ENCODE results near the gene NSG2. TPM values are rescaled to one million over a fixed set of nuclear protein-coding genes. Genes with fewer than 3 reads are reported as not detected.
"Not testable (repeated sequence)": the region's sequence is repeated elsewhere in the genome, so short reads cannot be mapped to it uniquely, and the experiment has no call there.

NSG2 gene
- total RNA-seq, 1 donor from 2014 or later = 3.1 TPM

DNA sequence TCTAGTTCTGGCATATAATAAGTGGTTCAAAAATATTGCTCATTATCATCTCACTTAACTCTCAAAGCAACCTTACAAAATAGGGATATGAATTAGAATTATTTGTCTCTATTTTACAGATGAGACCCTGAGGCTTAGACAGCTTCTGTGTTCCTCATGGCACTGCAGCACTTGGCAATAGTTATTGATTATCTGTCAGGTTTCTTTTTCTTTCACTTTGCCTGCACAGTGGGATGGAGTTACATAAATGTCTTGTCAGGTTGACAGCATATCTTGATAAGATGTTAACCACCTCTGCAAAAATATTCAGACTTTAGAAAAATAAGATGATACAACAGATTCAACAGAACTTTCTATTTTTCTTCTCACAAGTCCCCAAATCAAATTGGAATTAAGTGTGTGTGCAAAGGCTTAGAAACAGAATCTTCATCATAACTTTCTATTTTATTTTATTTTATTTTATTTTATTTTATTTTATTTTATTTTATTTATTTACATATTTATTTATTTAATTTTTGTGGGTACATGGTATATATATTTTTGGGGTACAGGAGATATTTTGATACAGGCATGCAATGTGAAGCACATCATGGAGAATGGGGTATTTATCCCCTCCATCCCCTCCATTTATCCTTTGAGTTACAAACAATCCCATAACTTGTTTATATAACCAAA lies 17.7 kb downstream of the NSG2 start:
- DNase-seq = no peak

DNA sequence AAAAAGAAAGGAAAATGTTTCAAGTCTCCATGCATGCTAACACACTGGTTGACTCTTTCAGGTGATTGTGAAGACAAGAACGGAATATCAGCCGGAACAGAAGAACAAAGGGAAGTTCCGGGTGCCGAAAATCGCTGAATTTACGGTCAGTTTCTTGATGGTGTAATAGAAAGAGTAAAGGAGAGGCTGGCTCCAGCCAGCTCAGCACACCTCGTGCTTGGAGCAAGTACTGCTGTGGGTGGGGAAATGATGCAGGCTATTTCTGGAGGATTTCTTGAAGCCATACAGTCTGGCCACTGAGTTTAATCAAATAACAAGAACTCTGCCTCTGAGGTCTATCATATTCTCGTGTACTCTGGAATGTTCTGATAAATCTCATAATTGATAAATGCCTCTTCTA lies 18.7 kb downstream of the NSG2 start:
- DNase-seq = no peak

DNA sequence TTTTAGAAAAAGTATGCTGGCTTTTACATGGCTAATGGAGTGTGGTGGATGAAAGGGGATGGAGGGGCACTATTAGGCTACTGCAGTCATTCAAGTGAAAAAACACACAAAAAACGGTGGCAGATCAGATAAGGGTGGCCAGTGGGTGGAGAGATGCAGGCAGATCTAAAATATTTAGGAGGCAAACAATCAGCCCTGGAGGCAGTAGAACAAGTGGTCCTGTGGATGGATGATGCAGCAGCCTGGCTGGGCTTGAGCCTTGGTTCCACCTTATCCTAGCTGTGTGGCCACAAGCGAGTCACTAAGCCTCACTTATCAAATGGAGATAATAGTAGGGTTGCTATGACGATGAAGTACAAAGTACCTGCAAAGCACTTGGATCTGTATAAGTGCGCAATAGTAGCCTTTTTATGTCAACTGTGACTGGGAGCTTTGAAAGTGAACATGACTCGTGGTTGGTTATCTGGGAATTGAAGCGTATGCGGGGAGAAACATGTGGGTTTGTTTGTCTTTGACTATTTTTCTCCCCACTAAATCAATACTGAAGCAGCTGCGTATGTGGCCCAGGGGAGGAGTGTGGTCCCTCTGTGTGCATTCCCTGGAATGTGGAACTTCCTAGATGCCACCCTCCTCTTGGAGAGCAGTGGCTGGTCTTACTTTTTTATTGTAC lies 20.2 kb downstream of the NSG2 start:
- DNase-seq = no peak

DNA sequence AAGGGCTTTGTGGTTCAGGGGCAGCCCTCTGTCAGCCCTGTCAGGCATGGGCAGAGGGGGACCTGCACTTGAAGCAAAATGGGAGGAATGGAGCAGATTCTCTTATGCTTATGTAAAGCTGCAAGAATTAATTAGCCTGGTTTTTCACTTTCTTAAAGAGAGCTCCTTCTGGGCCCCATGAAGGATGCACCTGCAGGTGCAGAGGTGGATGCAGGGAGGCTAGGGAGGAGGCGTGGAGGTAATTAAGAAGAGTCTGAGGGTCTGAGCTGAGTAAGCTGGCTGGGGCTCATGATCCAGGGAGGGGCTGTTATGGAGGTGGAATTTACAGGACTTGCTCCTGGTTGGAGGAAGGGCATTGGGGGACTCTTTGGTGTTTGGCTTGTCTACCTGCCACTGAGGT lies 22.0 kb downstream of the NSG2 start:
- DNase-seq = no peak

DNA sequence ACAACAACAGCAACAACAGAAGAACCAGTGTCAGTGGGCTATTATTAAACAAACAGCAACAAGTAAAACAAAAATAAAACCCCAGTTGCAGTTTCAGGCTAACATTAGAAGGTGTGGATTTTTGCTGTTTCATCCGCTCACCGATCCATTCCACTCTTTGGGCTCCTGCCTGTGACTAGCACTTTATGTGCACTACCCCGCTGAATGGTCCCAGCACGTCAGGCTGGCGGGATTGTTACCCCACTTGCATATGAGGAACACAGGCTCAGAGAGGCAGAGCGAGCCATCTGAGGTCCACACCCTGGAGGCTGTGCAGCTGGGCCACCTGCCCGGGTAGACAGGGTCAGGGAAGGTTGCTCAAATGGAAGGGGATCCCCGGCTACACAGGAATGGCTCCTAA lies 26.0 kb downstream of the NSG2 start:
- no peak for DNase-seq

DNA sequence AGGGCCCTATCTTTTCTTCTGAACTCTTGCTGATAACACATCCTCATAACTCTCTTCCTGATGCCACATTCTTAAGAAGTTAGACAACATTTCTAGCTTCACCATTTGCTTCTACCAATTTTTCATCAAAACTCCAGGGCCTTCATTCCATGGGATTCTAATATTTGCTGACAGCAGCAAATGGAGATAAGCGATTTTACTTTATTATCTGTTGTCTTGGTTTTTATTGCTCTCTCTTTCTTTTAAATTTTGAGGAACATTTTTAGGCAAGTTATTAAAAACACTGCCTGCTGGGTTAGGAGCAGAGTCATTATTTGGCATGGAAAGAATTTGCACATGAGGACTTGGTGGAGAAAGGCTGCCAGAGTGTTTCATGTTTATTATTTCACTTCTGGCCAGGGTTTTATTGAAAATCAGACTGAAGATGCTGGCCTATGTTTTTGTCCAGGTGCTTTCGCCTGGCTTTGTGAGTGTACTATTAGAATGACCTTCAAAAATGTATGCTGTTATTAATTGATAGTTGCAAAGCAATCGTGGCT lies 27.7 kb downstream of the NSG2 start:
- peak; percentile 19 for DNase-seq

DNA sequence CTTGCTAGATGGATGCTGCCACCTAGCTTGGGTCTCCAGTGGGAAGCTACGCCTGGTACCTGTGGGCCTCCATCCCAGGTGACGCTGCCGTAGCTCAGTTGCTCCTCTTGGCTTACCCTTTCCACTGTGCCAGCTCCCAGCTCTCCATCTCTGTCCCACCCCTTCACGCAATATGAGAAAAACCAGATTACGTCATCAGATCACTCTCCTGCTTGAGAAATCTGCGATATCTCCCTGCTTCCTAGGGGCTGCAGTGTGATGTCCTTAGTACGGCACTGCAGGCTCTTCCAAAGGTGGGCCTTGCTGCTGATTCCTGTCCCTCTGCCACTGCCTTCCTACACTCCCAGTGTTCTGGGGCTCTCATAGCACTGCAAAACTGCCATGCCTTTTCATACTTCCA lies 28.9 kb downstream of the NSG2 start:
- DNase-seq = no peak

DNA sequence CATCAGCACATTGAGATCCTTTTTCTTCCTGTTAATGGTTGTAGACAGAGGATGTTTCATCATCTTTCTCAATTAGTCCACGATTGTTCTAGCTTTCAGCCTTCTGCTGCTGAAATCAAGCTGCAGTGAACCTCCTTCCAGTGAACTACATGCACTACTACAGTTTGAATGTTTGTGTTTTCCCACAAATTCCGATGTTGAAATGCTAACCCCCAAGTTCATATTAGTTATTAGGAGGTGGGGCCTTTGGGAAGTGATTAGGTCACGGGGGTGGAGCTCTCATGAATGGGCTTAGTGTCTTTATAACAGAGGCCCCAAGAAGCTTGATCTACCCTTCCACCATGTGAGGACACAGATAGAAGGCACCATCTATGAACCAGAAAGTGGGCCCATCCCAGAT lies 32.9 kb downstream of the NSG2 start:
- no peak for DNase-seq

DNA sequence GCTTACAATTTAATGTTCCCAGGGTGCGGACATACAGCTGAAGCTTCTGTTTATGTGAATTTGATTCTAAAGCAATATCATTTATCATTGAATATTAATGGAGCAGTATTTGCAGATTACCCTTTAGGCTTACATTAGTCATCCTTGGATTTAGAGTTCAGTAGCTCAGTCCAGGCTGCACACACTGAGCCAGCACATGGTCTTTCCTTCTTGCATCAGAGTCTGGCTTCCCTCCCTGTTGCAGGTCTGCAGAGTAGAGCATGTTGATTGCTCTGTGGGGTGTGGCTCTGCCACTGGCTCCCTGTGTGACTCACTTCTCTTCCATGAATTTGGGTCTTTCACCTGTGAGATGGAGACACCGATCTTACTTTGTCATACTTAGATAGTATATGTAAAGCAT lies 36.8 kb downstream of the NSG2 start:
- DNase-seq = no peak

DNA sequence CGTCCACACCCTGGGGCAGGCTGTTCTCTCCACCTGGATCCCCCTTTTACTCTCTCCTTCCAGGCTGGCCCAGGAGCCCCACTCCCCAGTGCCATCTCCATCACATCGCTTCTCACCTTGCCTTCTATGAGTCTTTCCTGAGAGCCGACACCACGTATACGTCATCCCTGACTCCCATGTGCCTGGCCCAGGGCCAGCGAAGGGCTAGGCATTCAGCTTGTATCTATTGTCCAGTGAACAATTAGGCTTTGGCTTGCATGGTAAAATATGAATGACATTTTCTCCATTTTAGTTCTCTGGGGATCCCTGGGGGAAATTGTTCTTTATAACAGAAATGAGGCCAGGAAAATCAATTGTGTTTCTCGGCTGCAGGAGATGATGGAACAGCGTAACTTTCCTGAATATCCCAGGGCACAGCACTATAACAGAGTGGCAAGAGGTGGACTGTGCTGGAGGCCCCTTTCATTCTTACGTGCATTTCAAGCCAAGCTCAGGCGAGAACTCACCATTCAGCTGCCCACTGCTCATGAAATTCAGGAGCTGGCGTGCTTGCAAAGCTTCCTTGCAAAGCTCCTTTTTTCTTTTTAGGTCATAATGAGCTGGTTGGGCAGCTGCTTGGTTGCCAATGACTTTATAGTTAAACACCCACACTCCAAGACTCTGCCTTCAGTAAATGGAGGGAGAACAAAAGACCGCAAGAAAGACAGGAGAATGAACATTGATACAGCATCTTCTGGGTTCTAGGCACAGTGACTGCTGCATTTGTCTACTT lies 37.7 kb downstream of the NSG2 start:
- DNase-seq = peak; percentile 6

DNA sequence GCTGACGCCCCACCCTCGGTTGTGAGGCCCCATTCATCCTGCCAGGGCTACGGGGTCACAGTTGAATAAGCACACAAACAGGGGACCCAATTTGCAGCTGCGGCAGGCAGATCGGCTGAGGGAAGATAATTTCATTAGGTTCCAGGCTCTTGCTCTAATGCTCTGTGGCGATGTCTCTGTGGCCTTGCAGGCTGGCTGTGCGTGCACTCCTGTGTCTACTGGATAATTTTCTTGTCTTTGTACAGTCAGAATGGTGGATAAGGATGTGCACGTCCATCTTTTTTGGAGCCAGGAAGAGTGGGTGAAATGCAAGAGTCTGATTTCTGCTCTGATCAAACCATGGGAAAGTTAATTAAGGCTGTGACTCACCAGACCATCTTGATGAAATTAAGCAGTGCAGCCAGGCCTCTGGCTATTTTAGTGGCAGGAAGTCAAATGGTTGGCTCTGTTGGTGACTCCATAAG lies 39.2 kb downstream of the NSG2 start:
- DNase-seq = no peak

DNA sequence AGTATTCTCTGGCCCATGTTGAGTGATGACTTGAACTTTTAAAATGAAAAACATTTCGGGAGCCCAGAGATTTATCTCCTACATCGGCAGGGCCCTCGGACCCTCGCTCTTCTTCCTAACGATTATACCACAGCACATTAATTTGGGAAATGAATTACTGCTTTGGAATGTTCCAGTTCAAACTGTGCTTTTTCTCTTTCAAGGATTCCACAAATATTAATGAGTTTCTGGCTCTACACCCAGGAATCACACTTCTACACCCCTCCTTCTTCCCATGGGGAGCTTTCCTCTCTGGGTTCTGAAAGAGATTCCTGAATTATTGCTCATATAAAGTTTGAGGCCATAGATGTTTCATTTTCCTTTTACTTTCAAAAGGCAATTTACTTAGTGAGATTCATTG lies 41.2 kb downstream of the NSG2 start:
- DNase-seq = no peak

DNA sequence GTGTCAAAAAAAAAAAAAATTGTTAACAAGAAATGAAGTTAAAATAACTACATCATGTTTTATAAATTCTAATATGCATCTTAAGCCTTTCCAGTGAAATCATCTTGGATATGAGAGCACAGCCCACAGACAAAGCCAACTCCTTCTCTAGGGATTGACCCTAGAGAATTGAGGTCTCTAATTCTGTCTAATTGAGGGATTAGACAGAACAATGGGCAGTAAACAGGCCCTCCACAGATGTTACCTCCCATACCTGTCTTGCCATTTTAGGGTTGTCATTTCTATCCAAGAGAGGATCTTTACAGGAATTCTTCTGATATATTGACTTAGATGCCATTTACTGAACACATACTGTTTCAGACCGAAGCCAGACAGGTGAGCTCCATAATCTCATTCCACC lies 42.3 kb downstream of the NSG2 start:
- DNase-seq = no peak

DNA sequence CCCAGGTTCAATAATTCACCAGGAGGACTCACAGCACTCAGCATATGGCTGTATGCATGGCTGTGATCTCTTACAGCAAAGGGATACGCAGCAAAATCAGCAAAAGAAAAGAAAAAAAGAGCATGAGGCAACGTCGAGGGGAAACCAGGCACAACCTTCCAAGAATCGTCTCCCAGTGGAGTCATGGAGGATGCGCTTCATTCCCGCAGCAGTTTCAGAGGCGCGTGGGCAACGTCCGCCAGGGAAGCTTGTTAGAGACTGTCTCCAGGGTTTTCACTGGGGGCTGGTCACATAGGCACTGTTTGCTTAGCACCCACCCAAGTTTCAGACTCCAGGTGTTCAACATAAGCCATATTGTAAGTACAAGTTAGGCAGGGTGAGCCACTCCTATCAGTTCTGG lies 44.6 kb downstream of the NSG2 start:
- DNase-seq = peak; percentile 12

DNA sequence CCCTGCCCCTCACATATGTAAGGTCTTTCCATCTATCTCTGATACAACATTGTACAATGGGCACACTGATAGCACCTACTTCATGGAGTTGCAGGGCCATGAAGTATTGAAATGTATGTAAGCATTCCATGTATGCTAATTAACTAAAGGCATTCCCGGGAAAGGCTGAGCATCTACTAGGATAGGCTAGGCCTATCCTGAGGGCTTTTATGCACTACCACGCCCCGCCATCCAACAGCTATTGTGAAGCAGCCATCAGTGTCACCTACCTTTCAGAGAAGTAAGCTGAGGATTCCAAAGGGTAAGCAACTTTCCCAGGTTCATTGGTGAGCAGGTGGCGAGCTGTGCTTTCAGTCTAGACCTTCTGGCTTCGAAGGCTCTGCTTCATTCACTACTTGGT lies 47.6 kb downstream of the NSG2 start:
- no peak for DNase-seq

DNA sequence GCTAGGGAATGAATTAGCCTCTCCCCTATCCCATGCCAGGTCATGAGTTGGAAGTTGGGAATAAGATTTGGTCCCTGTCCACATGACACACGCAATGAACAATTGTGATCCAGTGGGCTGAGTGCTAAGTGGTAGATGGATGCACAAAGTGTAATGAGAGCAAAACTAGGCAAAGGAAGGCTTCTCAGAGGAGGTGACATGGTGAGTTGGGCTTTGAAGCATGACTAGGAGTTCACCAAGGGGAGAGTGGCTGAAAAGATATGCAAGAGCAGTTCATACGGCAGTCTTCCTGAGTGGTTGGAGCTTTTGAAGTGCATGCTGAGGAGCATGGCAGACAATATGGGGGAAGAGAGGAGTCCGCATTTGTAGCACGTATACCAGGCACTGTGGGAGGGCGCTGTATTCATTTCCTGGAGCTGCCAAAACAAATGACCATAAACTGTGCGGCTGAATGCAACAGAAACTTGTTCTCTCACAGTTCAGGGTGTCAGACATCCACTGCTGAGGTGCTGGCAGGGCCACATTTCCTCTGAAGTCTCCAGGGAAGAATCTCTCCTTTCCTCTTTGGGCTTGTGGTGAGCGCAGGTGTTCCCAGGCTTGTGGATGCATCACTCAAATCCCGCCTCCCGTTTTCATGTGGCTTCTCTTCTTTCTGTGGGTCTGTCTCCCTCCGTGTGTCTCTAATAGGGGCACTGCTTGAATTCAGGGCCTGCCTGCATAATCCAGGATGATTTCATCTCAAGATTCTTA lies 49.5 kb downstream of the NSG2 start:
- DNase-seq = no peak

DNA sequence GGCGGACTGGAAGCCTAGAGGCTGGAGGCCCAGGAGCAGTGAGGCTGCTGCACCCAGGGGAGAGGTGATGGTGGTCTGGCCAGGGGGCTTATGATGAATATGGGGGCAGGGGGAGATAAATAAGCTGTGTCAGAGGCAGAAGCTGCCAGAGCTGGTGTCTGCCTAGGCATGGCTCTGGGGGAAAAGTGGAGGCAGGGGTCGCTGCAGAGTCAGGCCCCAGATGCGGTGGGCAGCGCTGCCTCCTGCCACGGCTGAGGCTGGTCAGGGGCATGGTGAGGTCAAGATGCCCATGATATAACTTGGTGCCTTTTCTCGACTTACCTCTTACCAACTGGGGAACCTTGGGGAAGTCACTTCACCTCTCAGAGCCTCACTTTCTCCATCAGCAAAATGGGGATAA lies 51.1 kb downstream of the NSG2 start:
- DNase-seq = no peak

DNA sequence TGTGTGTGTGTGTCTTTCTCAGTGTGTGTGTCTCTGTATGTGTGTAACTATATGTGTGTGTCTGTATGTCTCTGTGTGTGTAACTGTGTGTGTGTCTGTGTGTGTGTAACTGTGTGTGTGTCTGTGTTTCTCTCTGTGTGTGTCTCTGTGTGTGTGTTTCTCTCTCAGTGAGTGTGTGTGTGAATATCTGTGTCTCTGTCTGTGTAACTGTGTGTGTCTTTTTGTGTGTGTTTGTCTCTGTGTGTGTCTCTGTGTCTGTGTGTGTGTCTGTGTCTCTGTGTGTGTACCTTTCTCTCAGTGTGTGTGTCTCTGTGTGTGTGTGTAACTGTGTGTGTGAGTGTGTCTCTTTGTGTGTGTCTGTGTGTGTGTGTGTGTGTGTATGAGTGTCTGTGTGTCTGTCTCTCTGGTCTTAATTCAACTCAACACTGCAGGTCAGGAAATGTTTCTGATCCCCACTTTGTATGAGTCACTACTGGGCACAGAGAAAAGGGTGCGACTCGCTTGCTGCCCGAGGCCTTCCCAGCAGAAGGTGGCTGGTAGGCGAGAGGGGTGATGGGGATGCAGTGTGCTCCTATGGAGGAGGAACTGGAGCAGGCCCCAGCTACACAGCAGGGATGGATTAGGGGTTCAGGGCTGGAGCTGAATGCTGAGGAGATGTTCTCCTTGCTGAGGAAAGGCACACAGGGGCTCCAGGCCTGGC lies 52.1 kb downstream of the NSG2 start:
- DNase-seq = no peak

DNA sequence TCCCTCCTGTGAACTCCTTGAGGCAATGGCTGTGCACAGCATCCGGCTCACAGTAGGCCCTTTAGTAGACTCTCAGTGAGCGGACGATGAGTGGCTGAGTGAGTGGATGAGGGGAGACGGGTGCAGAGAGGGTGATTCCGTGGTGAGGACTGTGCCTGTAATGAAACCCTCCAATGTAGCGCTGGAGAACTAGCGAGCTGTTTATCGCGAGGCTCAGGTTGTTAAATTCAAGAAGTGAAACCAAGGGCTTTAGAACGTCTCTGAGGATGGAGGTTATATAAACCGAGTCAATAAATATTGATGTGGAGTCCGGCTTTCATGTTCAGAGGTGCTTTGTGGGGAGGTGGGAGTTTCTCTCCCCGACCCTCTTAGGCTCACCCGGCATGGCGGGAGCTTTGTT lies 53.2 kb downstream of the NSG2 start:
- no peak for DNase-seq

DNA sequence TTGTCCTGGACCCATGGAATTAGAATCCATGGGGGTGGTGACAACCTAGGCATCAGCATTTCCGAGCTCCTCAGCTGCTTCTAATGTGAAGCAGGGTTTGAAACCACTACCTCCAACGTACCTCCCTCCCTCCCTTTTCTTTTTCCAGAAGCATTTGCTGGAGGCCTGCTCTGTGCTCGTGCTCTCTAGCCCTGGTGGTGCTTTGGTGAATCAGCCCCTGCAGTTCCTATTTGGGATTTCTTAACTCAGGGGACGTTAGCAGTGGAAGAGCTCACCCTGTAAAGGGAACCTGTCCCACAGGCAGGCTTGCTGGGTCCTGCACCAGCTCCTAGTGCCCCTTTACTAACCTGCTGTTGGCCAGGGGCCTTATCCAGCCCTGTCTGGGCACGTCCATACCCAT lies 55.0 kb downstream of the NSG2 start:
- DNase-seq = no peak

DNA sequence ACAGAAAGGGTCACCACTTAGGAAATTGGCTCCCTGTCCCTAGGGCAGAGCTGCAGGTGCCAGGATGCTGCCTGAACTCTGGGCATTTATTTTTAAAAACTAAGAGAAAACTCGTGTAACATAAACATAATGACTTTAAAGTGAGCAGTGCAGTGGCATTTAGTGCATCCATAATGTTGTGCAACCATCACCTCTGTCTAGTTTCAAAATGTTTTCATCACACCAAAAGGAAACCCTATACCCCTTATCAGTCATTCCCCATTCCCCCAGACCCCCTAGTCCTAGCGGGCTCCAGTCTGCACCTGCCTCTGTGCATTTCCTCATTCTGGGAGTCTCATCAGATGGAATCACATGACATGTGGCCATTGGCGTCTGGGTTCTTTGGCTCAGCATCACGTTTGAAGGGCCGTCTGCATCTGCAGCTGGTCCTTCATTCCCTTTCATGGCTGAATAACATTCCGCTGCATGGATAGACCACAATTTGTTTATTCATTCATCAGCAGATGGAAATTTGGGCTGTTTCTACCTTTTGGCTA lies 55.8 kb downstream of the NSG2 start:
- no peak for DNase-seq

DNA sequence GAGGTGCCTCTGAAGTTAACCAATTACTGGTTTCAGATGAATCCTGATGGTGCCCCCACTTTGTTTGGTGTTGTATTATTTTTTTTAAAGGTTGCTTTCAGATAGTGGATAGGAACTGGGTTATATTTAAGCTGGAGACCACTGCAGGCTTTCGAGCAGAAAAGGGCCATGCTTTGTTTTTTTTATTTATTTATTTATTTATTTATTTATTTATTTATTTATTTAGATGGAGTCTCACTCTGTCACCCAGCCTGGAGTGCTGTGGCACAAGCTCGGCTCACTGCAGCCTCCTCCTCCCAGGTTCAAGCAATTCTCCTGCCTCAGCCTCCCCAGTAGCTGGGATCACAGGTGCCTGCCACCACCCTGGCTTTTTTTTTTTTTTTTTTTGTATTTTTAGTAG lies 57.1 kb downstream of the NSG2 start:
- DNase-seq = not testable (repeated sequence)

All from tongue (tissue), 2 donors.